Myometrial cell (primary cell): ENCODE measurements around the gene RANBP17. TPM values are rescaled to one million over a fixed set of nuclear protein-coding genes. Genes with fewer than 3 reads are reported as not detected.

ENCODE experiments used
- total RNA-seq: library from RNA; depleted of rRNA; stranded (reverse); fragments of >200 nt; gene quantifications from 2 replicates; pipeline ENCODE4 v1.2.3, GENCODE V29; 2015

RANBP17 gene
- 7.2 and 30.7 TPM in 2 replicates for total RNA-seq

DNA sequence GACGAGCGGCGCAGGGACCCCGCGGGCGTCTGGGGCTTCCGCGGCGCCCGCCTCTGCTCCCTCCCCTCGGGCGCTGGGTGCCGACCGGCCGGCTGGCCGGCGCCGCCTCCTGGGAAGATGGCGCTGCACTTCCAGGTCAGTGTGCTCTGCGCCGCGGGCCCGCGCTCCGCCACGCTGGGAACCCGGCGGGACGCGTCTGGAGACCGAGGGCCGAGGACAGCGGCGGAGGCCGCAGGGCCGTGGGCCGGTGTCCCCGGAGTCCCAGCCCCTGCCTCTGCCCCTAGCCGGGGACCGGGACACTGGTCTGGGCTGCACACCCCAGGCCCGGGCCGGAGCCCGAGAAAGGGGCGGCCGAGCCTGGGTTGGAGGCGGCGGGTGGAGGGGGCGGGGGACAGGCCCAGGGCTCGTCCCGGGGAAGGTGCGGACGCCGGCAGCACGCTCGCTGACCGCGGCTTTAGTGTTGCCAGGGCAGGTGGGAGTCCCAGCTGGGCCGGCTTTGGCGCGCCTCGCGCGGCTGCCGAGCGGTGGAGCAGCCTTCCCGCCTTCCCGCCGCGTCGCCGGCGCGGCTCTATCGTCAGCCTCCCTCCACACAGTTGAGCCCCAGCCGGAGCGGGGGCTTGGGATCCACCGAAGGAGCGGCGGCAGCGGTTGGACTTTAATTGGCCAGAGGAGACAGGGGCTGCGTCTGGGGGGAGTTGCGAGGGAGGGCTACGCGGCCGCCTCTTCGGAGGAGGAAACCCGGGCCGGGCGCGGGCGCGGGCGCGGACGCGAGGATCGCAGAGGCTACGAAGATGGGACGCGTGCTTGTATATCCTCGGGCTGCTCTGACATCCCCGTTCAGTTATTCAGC lies at the start of gene RANBP17:
RANBP17 (plus strand) TSS at position 102 of the 850 bp plus-strand sequence.

GRCh38 chr5:171308453-171309275 lies 446.8 kb downstream of the RANBP17 start, which contains the start of gene TLX3:
TLX3 (plus strand) TSS chr5:171309248; CDS start chr5:171309366, 118 bp downstream.

Other genes starting within 250 kb of the RANBP17 start
- gene GABRP, start 78.3 kb upstream of the RANBP17 start, total RNA-seq = not detected in 2 replicates